ENCODE measurements around the gene IFIT3. TPM values are rescaled to one million over a fixed set of nuclear protein-coding genes. Genes with fewer than 3 reads are reported as not detected.

Gene IFIT3
- total RNA-seq, 3 donors from 2014 or later (not counting 1 experiment from before 2014, with no cell fraction given) = 12.0 to 31.7 (median 12.2) TPM

- no peaks in the 10 kb centered on the region for H3K9me3 Mint-ChIP-seq
- peaks cover 58% of the 10 kb centered on the region for H3K36me3 Mint-ChIP-seq
- no peak for DNase-seq
- H3K27ac Mint-ChIP-seq = no peak overlapping the region
- intact Hi-C loops (cut with micrococcal nuclease) = no loop called here
- 94% methylated on average over 13 of the region's 13 CpGs for WGBS (ENCODE audit: insufficient coverage)
- H3K4me3 Mint-ChIP-seq = no peak overlapping the region
- Histone ChIP-seq H3K9me3 (ENCODE audit: control insufficient read depth, insufficient read depth, low read length) (no peaks in the 10 kb centered on the region), H3K4me1 (ENCODE audit: control insufficient read depth, insufficient read depth, low read length) (peaks cover 15% of the 10 kb centered on the region), H3K4me3 (ENCODE audit: low read length) (no peak overlapping the region), H3K27me3 (ENCODE audit: control insufficient read depth, insufficient read depth, low read length) (no peaks in the 10 kb centered on the region), H3K36me3 (ENCODE audit: control insufficient read depth, insufficient read depth, low read length) (peaks cover 22% of the 10 kb centered on the region), H3K27ac (ENCODE audit: low read length) (no peak overlapping the region)
- no peaks in the 10 kb centered on the region for H3K27me3 Mint-ChIP-seq (ENCODE audit: low read depth in 2 of 2)
- TF ChIP-seq CTCF (IDR thresholded peaks at IDR 0.05) = no peak
- peaks cover 35 to 37% of the 10 kb centered on the region in 2 donors for H3K4me1 Mint-ChIP-seq
- ATAC-seq = no peak
Measured at GRCh38 chr10:89306434-89307268, 21.1 kb upstream of the IFIT3 start.

- no peak overlapping the region for H3K27ac Mint-ChIP-seq
- Histone ChIP-seq H3K36me3 (ENCODE audit: control insufficient read depth, insufficient read depth, low read length) (peaks cover 22% of the 10 kb centered on the region), H3K27me3 (ENCODE audit: control insufficient read depth, insufficient read depth, low read length) (no peaks in the 10 kb centered on the region), H3K4me1 (ENCODE audit: control insufficient read depth, insufficient read depth, low read length) (peaks cover 15% of the 10 kb centered on the region), H3K9me3 (ENCODE audit: control insufficient read depth, insufficient read depth, low read length) (no peaks in the 10 kb centered on the region), H3K4me3 (ENCODE audit: low read length) (no peak overlapping the region), H3K27ac (ENCODE audit: low read length) (no peak overlapping the region)
- H3K4me1 Mint-ChIP-seq = peaks cover 31 to 33% of the 10 kb centered on the region in 2 donors
- DNase-seq (no peak), ATAC-seq (no peak)
- peaks cover 58% of the 10 kb centered on the region for H3K36me3 Mint-ChIP-seq
- TF ChIP-seq CTCF (IDR thresholded peaks at IDR 0.05) = no peak
- no peaks in the 10 kb centered on the region for H3K9me3 Mint-ChIP-seq
- intact Hi-C loops (cut with micrococcal nuclease) = no loop called here
- H3K27me3 Mint-ChIP-seq (ENCODE audit: low read depth in 2 of 2) = peaks cover 0 to 4% of the 10 kb centered on the region in 2 donors
- H3K4me3 Mint-ChIP-seq = no peak overlapping the region
Measured at GRCh38 chr10:89307269-89307577, 20.6 kb upstream of the IFIT3 start.

GRCh38 chr10:89308266-89308665, 19.5 kb upstream of the IFIT3 start:
- no peak overlapping the region for H3K4me3 ChIP-seq (ENCODE audit: low read length)
- Mint-ChIP-seq H3K4me1 (peaks cover 21 to 23% of the 10 kb centered on the region in 2 donors), H3K27me3 (ENCODE audit: low read depth in 2 of 2) (peaks cover under 1 to 4% of the 10 kb centered on the region in 2 donors), H3K9me3 (no peaks in the 10 kb centered on the region), H3K4me3 (no peak overlapping the region), H3K27ac (no peak overlapping the region), H3K36me3 (peaks cover 58% of the 10 kb centered on the region)
- DNase-seq (no peak), ATAC-seq (no peak)
- peaks cover 8% of the 10 kb centered on the region for H3K4me1 ChIP-seq (ENCODE audit: control insufficient read depth, insufficient read depth, low read length)
- no peaks in the 10 kb centered on the region for H3K27me3 ChIP-seq (ENCODE audit: control insufficient read depth, insufficient read depth, low read length)
- TF ChIP-seq CTCF (IDR thresholded peaks at IDR 0.05) = no peak
- WGBS (ENCODE audit: insufficient coverage) = 97% methylated on average over 6 of the region's 6 CpGs
- intact Hi-C loops (cut with micrococcal nuclease) = loop anchor here (2.0 kb wide), 1 partner anchor 19 kb away; the partner anchor contains the start of gene IFIT3
- no peak overlapping the region for H3K27ac ChIP-seq (ENCODE audit: low read length)
- H3K36me3 ChIP-seq (ENCODE audit: control insufficient read depth, insufficient read depth, low read length) = peaks cover 22% of the 10 kb centered on the region
- H3K9me3 ChIP-seq (ENCODE audit: control insufficient read depth, insufficient read depth, low read length) = no peaks in the 10 kb centered on the region
